Measurements from ENCODE around the gene CUX1.

CUX1 gene

DNA sequence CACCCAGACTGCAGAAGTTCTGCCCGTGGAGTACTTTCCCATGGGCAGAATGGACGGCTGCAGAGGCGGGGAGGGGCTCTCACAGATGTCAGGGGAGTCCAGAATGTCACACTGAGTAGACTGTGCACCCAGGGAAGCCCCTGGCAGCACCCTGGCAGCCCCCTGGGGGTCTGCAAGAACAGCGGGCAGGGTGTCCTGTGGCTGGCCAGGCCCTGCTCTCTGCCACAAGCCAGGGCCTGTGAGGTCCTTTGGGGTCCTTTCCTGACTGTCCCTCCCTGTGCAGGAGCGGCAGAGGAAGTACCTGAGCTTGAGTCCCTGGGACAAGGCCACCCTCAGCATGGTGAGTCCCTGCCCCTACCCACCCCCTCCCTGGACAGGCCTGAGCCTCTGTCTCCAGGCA lies 463.1 kb downstream of the CUX1 start:
- peaks cover 44% of the 10 kb centered on the region for H3K4me1 ChIP-seq (ENCODE audit: control insufficient read depth, low read length)
- TF ChIP-seq EZH2phosphoT487 (IDR thresholded peaks at IDR 0.05; ENCODE audit: borderline replicate concordance, low read length): no peak
- TF ChIP-seq, protein P1, sequence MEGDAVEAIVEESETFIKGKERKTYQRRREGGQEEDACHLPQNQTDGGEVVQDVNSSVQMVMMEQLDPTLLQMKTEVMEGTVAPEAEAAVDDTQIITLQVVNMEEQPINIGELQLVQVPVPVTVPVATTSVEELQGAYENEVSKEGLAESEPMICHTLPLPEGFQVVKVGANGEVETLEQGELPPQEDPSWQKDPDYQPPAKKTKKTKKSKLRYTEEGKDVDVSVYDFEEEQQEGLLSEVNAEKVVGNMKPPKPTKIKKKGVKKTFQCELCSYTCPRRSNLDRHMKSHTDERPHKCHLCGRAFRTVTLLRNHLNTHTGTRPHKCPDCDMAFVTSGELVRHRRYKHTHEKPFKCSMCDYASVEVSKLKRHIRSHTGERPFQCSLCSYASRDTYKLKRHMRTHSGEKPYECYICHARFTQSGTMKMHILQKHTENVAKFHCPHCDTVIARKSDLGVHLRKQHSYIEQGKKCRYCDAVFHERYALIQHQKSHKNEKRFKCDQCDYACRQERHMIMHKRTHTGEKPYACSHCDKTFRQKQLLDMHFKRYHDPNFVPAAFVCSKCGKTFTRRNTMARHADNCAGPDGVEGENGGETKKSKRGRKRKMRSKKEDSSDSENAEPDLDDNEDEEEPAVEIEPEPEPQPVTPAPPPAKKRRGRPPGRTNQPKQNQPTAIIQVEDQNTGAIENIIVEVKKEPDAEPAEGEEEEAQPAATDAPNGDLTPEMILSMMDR (IDR thresholded peaks at IDR 0.05; ENCODE audit: low read depth, low read length, poor library complexity, severe bottlenecking): no peak
- no peaks in the 10 kb centered on the region for H3K9me2 ChIP-seq (replicated peaks; ENCODE audit: control insufficient read depth, low read length)
- peaks cover 6% of the 10 kb centered on the region; the same call in 1 of the 2 replicates for H3K27me3 ChIP-seq (ENCODE audit: control insufficient read depth, low read length)
- 0 out of 2 replicates have a peak, but pooled peaks cover 2% of the 10 kb centered on the region for H3F3A ChIP-seq (ENCODE audit: control insufficient read depth, insufficient read depth)
- no peaks in the 10 kb centered on the region for H4K20me1 ChIP-seq (ENCODE audit: control insufficient read depth, insufficient read depth, low read depth, low read length)
- H3K27ac ChIP-seq (ENCODE audit: low read depth, low read length): no peak overlapping the region
- no peaks in the 10 kb centered on the region for H3K36me3 ChIP-seq (ENCODE audit: control insufficient read depth, low read length)
- H3K4me2 ChIP-seq (ENCODE audit: low read length): no peak overlapping the region
- no peaks in the 10 kb centered on the region for H3K9me3 ChIP-seq (ENCODE audit: control insufficient read depth, insufficient read depth, low read length)
- no peaks in the 10 kb centered on the region for H3K79me2 ChIP-seq (ENCODE audit: control insufficient read depth, low read length)
- H3K4me3 ChIP-seq (ENCODE audit: low read length): no peak overlapping the region

DNA sequence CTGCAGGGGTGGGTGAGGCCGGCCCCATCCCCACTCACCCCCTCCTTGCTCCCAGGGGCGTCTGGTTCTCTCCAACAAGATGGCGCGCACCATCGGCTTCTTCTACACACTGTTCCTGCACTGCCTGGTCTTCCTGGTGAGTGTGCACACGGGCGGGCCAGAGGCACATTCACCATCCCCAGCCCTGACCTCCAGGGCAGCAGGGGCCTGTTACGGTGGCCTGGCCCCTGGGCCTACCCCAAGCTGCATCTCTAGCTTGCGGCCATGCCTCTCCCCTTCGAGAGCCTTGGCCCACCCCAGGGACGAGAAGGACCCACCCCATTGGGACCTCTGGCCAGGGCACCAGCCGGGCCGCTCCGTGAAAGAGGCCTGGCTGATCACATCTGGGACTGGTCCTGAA lies 464.4 kb downstream of the CUX1 start:
- TF ChIP-seq EZH2phosphoT487 (IDR thresholded peaks at IDR 0.05; ENCODE audit: borderline replicate concordance, low read length): no peak
- TF ChIP-seq, protein P1 (IDR thresholded peaks at IDR 0.05; ENCODE audit: low read depth, low read length, poor library complexity, severe bottlenecking): no peak
- 0 out of 2 replicates have a peak, but pooled peaks cover 3% of the 10 kb centered on the region for H3F3A ChIP-seq (ENCODE audit: control insufficient read depth, insufficient read depth)
- H4K20me1 ChIP-seq (ENCODE audit: control insufficient read depth, insufficient read depth, low read depth, low read length): no peaks in the 10 kb centered on the region
- H3K9me3 ChIP-seq (ENCODE audit: control insufficient read depth, insufficient read depth, low read length): no peaks in the 10 kb centered on the region
- no peaks in the 10 kb centered on the region for H3K9me2 ChIP-seq (replicated peaks; ENCODE audit: control insufficient read depth, low read length)
- peaks cover 53% of the 10 kb centered on the region for H3K4me1 ChIP-seq (ENCODE audit: control insufficient read depth, low read length)
- no peak overlapping the region for H3K27ac ChIP-seq (ENCODE audit: low read depth, low read length)
- H3K36me3 ChIP-seq (ENCODE audit: control insufficient read depth, low read length): no peaks in the 10 kb centered on the region
- H3K4me3 ChIP-seq (ENCODE audit: low read length): no peak overlapping the region
- no peak overlapping the region for H3K4me2 ChIP-seq (ENCODE audit: low read length)
- H3K27me3 ChIP-seq (ENCODE audit: control insufficient read depth, low read length): peaks cover 6% of the 10 kb centered on the region; the same call in 1 of the 2 replicates
- no peaks in the 10 kb centered on the region for H3K79me2 ChIP-seq (ENCODE audit: control insufficient read depth, low read length)

DNA sequence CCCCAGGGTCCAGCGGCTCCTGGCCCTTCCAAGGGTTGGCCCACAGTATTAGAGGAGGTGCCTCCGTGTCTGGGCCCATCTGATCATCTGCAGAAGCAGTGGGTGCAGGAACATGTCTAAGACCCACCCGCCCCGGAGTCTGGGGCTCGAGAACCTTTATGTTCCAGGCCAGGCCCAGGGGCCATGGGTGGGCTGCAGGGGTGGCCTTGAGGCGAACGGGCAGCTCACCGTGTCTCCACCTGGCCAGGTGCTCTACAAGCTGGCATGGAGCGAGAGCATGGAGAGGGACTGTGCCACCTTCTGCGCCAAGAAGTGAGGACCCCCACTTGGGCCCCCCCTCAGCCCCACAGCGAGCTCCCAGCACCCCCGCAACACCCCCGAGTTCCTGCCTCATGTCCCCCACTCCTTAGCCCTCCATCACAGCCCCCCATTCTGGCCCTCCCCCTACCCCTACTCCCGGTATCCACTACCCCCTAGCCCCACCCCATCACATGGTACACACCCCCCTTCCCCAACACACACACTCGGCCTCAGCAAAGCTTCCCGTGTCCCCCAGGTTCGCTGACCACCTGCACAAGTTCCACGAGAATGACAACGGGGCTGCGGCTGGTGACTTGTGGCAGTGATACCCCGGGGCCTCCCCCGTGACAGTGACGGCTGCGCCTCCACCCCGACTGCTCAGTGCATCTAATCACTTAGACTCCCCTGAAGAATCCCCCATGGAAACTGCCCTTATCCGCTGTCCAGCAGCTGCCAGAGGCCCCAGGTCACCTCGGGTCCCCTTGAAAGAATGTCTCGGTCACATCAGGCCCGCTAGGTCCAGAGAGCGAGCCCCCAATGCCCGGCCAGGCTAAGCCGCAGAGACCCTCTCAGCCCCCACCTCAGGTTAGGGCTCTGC lies 465.3 kb downstream of the CUX1 start:
- no peak overlapping the region for H3K4me2 ChIP-seq (ENCODE audit: low read length)
- peaks cover 53% of the 10 kb centered on the region for H3K4me1 ChIP-seq (ENCODE audit: control insufficient read depth, low read length)
- peaks cover 5% of the 10 kb centered on the region; the same call in 1 of the 2 replicates for H3F3A ChIP-seq (ENCODE audit: control insufficient read depth, insufficient read depth)
- no peaks in the 10 kb centered on the region for H3K9me3 ChIP-seq (ENCODE audit: control insufficient read depth, insufficient read depth, low read length)
- no peak overlapping the region for H3K27ac ChIP-seq (ENCODE audit: low read depth, low read length)
- peaks cover 5% of the 10 kb centered on the region for H3K36me3 ChIP-seq (ENCODE audit: control insufficient read depth, low read length)
- TF ChIP-seq, protein P1 (IDR thresholded peaks at IDR 0.05; ENCODE audit: low read depth, low read length, poor library complexity, severe bottlenecking): no peak
- TF ChIP-seq EZH2phosphoT487 (IDR thresholded peaks at IDR 0.05; ENCODE audit: borderline replicate concordance, low read length): no peak
- H3K27me3 ChIP-seq (ENCODE audit: control insufficient read depth, low read length): peaks cover 6% of the 10 kb centered on the region; the same call in 1 of the 2 replicates
- H3K9me2 ChIP-seq (replicated peaks; ENCODE audit: control insufficient read depth, low read length): no peaks in the 10 kb centered on the region
- H3K79me2 ChIP-seq (ENCODE audit: control insufficient read depth, low read length): peaks cover 9% of the 10 kb centered on the region
- no peak overlapping the region for H3K4me3 ChIP-seq (ENCODE audit: low read length)
- no peaks in the 10 kb centered on the region for H4K20me1 ChIP-seq (ENCODE audit: control insufficient read depth, insufficient read depth, low read depth, low read length)
